AG20443 (cell line): ENCODE measurements around the gene HMSD.
"Not testable (repeated sequence)": the region's sequence is repeated elsewhere in the genome, so short reads cannot be mapped to it uniquely, and the experiment has no call there.

Experiments
- DNase-seq: peaks from one replicate; pipeline ENCODE4 v3.0.0; 2012; ENCODE audit warnings: low spot score, mixed read lengths

The HMSD gene

GRCh38 chr18:63949068-63949737 is at the start of gene HMSD:
Gene HMSD, plus strand, starts transcription at chr18:63949301. Its CDS starts 4,155 bp downstream, at chr18:63953456.
- DNase-seq = peak; percentile 22

GRCh38 chr18:63903851-63904570 is 45.1 kb upstream of the HMSD start:
- no peak for DNase-seq

GRCh38 chr18:63904694-63905093 is 44.4 kb upstream of the HMSD start:
- no peak for DNase-seq

- no peak for DNase-seq
Measured at GRCh38 chr18:63905361-63905760, 43.7 kb upstream of the HMSD start.

GRCh38 chr18:63906056-63906455 is 43.0 kb upstream of the HMSD start:
- DNase-seq = no peak

GRCh38 chr18:63907664-63908063 is 41.4 kb upstream of the HMSD start, which contains the start of gene SERPINB10:
Gene SERPINB10, plus strand, starts transcription at chr18:63907958. Its CDS starts 7,553 bp downstream, at chr18:63915511.
- DNase-seq = peak; percentile 22

- DNase-seq = no peak
Measured at GRCh38 chr18:63908858-63909257, 40.2 kb upstream of the HMSD start.

- DNase-seq = no peak
Measured at GRCh38 chr18:63909870-63910269, 39.2 kb upstream of the HMSD start.

GRCh38 chr18:63917817-63918216 is 31.3 kb upstream of the HMSD start:
- DNase-seq = no peak

GRCh38 chr18:63922049-63922448 is 27.1 kb upstream of the HMSD start:
- no peak for DNase-seq

GRCh38 chr18:63924551-63924950 is 24.6 kb upstream of the HMSD start:
- DNase-seq = peak; percentile 49

GRCh38 chr18:63928331-63928730 is 20.8 kb upstream of the HMSD start:
- no peak for DNase-seq

GRCh38 chr18:63929369-63929768 is 19.7 kb upstream of the HMSD start:
- not testable (repeated sequence) for DNase-seq

- no peak for DNase-seq
Measured at GRCh38 chr18:63930773-63931354, 18.2 kb upstream of the HMSD start.

- peak; percentile 93 for DNase-seq
Measured at GRCh38 chr18:63936156-63936931, 12.8 kb upstream of the HMSD start.

- no peak for DNase-seq
Measured at GRCh38 chr18:63936932-63937393, 12.1 kb upstream of the HMSD start.

GRCh38 chr18:63940008-63940407 is 9.1 kb upstream of the HMSD start:
- DNase-seq = no peak

- DNase-seq = not testable (repeated sequence)
Measured at GRCh38 chr18:63940543-63941050, 8.5 kb upstream of the HMSD start.

GRCh38 chr18:63947051-63947790 is 1.9 kb upstream of the HMSD start:
- DNase-seq = no peak

GRCh38 chr18:63951302-63951705 is 2.2 kb downstream of the HMSD start:
- peak; percentile 18 for DNase-seq

GRCh38 chr18:63953811-63954210 is 4.7 kb downstream of the HMSD start:
- no peak for DNase-seq
